Measurements from ENCODE around the gene LSAMP.

The LSAMP gene

GRCh38 chr3:116429479-116430269, 15.6 kb downstream of the LSAMP start:
- DNase-seq = no peak

GRCh38 chr3:116426036-116426435, 19.3 kb downstream of the LSAMP start:
- no peak for DNase-seq

GRCh38 chr3:116425126-116425525, 20.2 kb downstream of the LSAMP start:
- DNase-seq = no peak

- DNase-seq = no peak
These were observed 21.3 kb downstream of the LSAMP start for GRCh38 chr3:116423945-116424344.

- no peak for DNase-seq
These were observed 21.9 kb downstream of the LSAMP start for GRCh38 chr3:116423374-116423773.

- DNase-seq = no peak
These were observed 28.1 kb downstream of the LSAMP start for GRCh38 chr3:116417151-116417550.

GRCh38 chr3:116413319-116413718, 32.0 kb downstream of the LSAMP start:
- no peak for DNase-seq

GRCh38 chr3:116408473-116408872, 36.8 kb downstream of the LSAMP start:
- no peak for DNase-seq

- DNase-seq = no peak
These were observed 40.1 kb downstream of the LSAMP start for GRCh38 chr3:116405231-116405630.

GRCh38 chr3:116399701-116400226, 45.5 kb downstream of the LSAMP start:
- no peak for DNase-seq

GRCh38 chr3:116394365-116394764, 50.9 kb downstream of the LSAMP start:
- no peak for DNase-seq

GRCh38 chr3:116393199-116393598, 52.1 kb downstream of the LSAMP start:
- DNase-seq = no peak

GRCh38 chr3:116392291-116392690, 53.0 kb downstream of the LSAMP start:
- DNase-seq = no peak

- no peak for DNase-seq
These were observed 53.7 kb downstream of the LSAMP start for GRCh38 chr3:116391296-116392201.

GRCh38 chr3:116390318-116390717, 55.0 kb downstream of the LSAMP start:
- no peak for DNase-seq

GRCh38 chr3:116388867-116389385, 56.4 kb downstream of the LSAMP start:
- no peak for DNase-seq

- DNase-seq = no peak
These were observed 59.1 kb downstream of the LSAMP start for GRCh38 chr3:116386168-116386567.

GRCh38 chr3:116384717-116385116, 60.6 kb downstream of the LSAMP start:
- no peak for DNase-seq

GRCh38 chr3:116378077-116378476, 67.2 kb downstream of the LSAMP start:
- no peak for DNase-seq

GRCh38 chr3:116374901-116375300, 70.4 kb downstream of the LSAMP start:
- DNase-seq = no peak

GRCh38 chr3:116367761-116368395, 77.4 kb downstream of the LSAMP start:
- DNase-seq = no peak

GRCh38 chr3:116356056-116356455, 89.2 kb downstream of the LSAMP start:
- DNase-seq = no peak

- DNase-seq = no peak
These were observed 90.9 kb downstream of the LSAMP start for GRCh38 chr3:116354382-116354781.

All from CD4-positive, alpha-beta T cell treated with Interleukin-1 beta for 1 hour (primary cell).